ENCODE results near the gene ACTN4.
"Not testable (repeated sequence)": the region's sequence is repeated elsewhere in the genome, so short reads cannot be mapped to it uniquely, and the experiment has no call there.

Gene ACTN4

GRCh38 chr19:38765214-38765613 lies 117.8 kb downstream of the ACTN4 start:
- H3K4me3 ChIP-seq (replicated peaks in 1 of 2; ENCODE audit: low read depth in 2 of 2, low read length in 2 of 2): no peak overlapping the region
- TF ChIP-seq, protein P1, sequence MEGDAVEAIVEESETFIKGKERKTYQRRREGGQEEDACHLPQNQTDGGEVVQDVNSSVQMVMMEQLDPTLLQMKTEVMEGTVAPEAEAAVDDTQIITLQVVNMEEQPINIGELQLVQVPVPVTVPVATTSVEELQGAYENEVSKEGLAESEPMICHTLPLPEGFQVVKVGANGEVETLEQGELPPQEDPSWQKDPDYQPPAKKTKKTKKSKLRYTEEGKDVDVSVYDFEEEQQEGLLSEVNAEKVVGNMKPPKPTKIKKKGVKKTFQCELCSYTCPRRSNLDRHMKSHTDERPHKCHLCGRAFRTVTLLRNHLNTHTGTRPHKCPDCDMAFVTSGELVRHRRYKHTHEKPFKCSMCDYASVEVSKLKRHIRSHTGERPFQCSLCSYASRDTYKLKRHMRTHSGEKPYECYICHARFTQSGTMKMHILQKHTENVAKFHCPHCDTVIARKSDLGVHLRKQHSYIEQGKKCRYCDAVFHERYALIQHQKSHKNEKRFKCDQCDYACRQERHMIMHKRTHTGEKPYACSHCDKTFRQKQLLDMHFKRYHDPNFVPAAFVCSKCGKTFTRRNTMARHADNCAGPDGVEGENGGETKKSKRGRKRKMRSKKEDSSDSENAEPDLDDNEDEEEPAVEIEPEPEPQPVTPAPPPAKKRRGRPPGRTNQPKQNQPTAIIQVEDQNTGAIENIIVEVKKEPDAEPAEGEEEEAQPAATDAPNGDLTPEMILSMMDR (IDR thresholded peaks at IDR 0.05; ENCODE audit: low read depth, low read length): no peak
- no peak for DNase-seq (ENCODE audit: low read depth in 2 of 2)

DNA sequence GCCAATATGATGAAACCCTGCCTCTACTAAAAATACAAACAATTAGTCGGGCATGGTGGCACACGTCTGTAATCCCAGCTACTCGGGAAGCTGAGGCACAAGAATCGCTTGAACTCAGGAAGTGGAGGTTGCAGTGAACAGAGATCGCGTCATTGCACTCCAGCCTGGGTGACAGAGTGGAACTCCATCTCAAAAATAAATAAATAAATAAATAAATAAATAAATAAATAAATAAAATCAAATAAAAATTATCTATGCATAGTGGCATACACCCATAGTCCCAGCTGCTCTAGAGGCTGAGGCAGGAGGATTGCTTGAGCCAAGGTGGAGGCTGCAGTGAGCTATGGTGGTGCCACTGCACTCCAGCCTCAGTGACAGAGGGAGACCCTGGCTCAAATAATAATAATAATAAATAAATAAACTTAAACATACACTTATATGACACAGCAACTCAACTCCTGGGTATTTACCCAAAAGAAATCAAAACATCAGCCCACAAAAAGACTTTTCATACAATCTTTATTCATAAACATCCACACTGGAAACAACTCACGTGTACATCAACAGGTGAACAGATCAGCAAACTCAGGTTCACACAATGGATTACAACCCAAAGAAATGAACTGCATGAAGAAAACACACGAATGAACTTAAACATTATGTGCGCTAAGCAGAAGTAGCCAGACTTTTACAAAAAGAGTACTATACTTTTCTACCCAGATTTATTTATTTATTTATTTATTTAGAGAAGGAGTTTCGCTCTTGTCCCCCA lies 119.0 kb downstream of the ACTN4 start:
- no peak for DNase-seq (ENCODE audit: low read depth in 2 of 2)
- no peak overlapping the region for H3K4me3 ChIP-seq (replicated peaks in 1 of 2; ENCODE audit: low read depth in 2 of 2, low read length in 2 of 2)

DNA sequence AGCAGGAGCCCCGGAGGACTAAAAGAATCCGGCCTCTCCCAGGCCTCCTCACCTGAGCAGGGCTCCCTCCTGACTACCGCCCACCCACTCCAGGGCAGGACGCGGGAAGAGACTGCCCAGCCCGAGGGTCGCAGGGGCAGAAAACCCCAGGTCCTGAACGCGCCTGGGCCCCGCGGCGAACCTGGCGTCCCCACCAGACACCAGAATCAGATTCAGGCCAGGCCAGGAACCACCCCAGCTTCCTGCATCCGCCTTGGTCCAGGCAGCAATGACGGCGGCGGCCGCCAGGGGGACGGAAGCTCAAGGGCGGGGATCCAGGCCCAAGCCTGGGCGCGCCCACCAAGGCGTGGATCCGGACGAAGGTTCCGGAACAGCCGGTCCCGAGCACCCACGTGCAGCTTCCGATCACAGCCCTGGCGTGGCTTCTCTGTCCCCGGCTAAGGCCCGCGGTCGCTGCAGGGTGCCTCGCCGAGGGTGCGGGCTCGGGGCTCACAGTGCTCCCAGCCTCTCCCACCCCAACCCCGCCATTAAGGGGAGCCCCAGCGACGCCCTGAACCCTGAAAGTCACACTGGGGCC lies 122.3 kb downstream of the ACTN4 start:
- peak overlapping the region in 1 of 2 donors; percentile 15 for H3K4me3 ChIP-seq (replicated peaks in 1 of 2; ENCODE audit: low read depth in 2 of 2, low read length in 2 of 2)
- TF ChIP-seq, protein P1 (IDR thresholded peaks at IDR 0.05; ENCODE audit: low read depth, low read length): peak; percentile 84
- peak; percentile 83 to 87 for DNase-seq (ENCODE audit: low read depth in 2 of 2)

More for the DNA sequence above, 119.0 kb downstream of the ACTN4 start:
- TF ChIP-seq, protein P1 (IDR thresholded peaks at IDR 0.05; ENCODE audit: low read depth, low read length): no peak

GRCh38 chr19:38770228-38770948 lies 122.9 kb downstream of the ACTN4 start:
- peak overlapping the region in 1 of 2 donors; percentile 15 for H3K4me3 ChIP-seq (replicated peaks in 1 of 2; ENCODE audit: low read depth in 2 of 2, low read length in 2 of 2)
- DNase-seq (ENCODE audit: low read depth in 2 of 2): not testable (repeated sequence)

DNA sequence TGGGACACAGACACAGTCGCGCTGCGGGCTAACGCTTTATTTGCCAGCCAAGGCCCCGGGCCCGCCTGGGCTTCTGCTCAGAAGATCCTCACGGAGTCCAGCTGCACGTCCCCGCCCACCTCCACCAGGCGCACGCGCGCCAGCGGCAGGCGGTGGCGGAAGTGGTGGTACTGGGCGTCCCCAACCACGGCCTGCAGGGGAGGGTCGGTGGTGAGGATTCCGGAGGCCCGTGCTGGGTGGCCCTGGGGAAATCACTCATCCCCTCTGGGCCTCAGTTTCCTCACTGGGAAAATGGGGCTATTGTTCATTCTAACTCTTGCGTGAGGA lies 123.5 kb downstream of the ACTN4 start:
- not testable (repeated sequence) for DNase-seq (ENCODE audit: low read depth in 2 of 2); H3K4me3 ChIP-seq (replicated peaks in 1 of 2; ENCODE audit: low read depth in 2 of 2, low read length in 2 of 2)

DNA sequence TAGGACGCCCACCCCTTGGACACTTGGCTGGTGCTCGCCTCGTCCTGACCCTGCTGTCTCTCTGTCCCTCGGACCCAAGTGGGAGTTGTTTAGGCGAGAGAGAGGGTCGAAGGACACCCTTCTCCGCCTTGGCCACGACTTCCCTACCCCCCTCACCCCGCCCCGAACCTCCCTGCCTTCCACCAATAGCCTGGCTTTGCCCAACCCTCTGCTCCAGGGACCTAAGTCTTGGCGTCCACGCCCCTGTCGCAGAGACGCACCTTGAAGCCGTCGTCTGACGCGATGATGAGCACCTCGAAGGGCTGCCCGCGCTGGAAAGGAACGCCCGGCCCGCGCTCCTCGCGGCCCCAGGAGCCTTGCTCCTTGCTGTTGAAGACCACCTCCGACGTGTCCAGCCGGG lies 124.1 kb downstream of the ACTN4 start:
- H3K4me3 ChIP-seq (replicated peaks in 1 of 2; ENCODE audit: low read depth in 2 of 2, low read length in 2 of 2); DNase-seq (ENCODE audit: low read depth in 2 of 2): not testable (repeated sequence)

DNA sequence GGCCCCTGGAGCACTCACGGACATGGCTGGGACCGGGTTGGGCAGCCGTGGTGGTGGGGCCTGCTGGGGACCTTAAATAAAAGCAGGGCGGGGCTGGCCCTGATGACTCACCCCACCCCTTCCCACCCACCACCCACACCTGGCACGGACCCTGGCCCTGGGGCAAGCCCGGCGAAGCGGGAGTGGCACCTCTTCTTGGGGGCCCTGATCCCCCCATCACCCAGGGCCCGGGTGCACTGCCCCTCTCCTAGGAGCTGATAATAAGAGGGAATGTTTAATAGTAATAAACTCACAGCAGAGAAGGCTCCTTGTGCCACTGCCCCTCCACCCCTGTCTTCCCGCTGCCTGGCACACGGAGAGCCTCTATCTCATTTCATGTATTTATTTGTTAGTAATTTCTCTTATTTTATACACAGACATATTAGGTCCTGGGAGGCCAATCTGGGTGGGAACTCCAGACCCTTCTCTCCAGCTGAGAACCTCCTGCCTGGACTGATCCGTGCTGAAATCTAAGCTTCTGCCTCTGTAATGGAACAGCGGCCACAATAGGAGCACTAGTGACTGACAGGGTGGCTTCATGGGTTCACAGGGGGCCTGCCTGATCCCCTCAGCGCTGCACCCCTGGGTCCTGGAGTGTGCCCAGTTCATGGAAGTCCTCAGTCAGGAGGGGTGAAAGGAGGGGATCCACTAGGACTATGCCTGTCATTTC lies 126.2 kb downstream of the ACTN4 start, which contains the start of gene LGALS7:
Gene LGALS7, minus strand, starts transcription at position 49 of the 709 bp plus-strand sequence. Its CDS starts 25 bp downstream, at position 24.
- DNase-seq (ENCODE audit: low read depth in 2 of 2): no peak
- TF ChIP-seq, protein P1 (IDR thresholded peaks at IDR 0.05; ENCODE audit: low read depth, low read length): no peak
- H3K4me3 ChIP-seq (replicated peaks in 1 of 2; ENCODE audit: low read depth in 2 of 2, low read length in 2 of 2): no peak within 1 kb of the TSS

Measured in cardiac fibroblast (primary cell).